HG03442 (cell line): ENCODE measurements around the gene MICOS13.

Experiments
- ATAC-seq: cut with Tn5 transposase; IDR thresholded peaks from one replicate; pipeline ENCODE4 v1.9.1; 2021; ENCODE audit warnings: mild to moderate bottlenecking, moderate library complexity; ENCODE audit not compliant: unreplicated experiment

The MICOS13 gene

DNA sequence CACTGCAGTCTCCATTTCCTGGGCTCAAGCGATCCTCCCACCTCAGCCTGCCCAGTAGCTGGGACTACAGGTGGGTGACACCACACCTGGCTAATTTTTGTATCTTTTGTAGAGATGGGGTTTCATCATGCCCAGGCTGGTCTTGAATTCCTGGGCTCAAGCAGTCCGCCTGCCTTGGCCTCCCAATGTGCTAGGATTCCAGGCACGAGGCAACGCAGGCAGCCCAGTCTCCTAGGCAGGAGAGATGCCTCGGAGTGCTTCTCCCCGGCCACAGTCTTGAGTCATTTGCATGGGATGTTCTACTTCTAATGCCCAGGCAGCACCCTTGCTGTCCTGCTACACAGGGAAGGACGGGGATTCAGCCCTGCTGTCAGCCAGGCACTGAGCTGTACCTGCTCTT lies 8.7 kb downstream of the MICOS13 start:
- ATAC-seq = no peak

DNA sequence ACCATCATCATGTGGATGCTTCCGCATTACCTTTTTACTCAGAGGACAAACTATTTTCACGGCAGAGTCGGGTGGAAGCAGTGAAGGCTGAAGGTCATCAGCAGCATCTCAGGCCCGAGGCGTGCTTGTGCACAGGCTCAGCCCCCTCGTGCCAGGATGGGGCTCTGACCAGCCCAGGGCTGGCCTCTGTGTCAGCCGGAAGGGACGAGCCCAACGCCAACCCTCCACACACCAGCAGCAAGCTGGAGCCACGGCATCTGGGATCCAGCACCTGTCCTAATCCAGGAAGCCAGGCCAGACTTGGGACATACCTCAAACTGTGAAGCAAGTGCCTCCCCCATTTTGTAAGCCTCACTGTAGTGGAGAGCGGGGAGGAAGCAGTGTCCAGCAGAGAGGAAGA lies 11.1 kb downstream of the MICOS13 start:
- no peak for ATAC-seq

DNA sequence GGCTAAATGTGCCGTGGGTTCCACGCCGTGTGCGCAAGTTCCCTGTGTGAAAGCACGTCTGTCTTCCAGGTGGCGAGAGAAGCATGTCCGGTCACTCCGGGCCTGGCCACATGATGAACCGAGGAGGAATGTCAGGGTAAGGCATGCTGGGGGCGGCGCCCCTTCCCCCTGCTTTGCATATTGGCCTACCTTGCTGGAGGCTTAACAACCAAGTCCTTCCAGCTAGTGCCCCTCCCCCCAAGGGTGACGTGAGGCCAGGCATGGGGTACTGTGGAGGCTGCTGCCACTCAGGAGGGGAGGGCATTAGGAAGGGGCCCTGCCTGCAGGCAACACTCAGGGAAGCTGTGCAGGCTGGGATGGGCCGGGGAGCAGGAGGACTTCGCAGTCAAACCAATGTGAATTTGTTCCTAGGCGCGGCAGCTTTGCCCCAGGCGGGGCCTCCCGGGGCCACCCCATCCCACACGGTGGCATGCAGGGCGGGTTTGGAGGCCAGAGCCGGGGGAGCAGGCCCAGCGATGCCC lies 12.5 kb downstream of the MICOS13 start:
- ATAC-seq = no peak

DNA sequence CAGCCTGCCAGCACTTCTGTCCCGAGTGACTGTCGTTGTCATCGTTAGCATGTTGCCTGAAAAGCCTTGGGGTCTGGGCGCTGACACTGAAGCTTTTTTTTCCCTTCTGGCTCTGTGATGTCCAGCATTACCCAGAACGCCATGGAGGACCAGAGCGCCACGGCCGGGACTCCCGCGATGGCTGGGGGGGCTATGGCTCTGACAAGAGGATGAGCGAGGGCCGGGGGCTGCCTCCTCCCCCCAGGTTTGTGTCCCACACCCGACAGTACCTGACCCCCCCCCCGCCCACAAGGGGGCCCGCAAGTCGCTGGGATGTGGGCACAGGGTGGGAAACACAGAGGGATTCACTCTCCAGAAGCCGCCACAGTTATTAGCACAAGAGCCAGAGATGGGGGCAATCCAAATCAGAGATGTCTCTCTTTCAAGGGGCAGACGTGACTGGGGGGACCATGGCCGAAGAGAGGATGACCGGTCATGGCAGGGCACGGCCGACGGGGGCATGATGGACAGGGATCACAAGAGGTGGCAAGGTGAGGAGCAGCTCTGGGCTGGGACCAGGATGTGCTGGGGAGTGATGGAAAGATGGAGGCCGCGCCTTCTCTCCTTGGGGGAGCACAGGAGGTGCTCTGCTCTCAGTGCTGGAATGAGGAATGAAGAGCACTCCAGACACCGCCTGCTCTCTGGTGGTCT lies 13.2 kb downstream of the MICOS13 start:
- no peak for ATAC-seq

DNA sequence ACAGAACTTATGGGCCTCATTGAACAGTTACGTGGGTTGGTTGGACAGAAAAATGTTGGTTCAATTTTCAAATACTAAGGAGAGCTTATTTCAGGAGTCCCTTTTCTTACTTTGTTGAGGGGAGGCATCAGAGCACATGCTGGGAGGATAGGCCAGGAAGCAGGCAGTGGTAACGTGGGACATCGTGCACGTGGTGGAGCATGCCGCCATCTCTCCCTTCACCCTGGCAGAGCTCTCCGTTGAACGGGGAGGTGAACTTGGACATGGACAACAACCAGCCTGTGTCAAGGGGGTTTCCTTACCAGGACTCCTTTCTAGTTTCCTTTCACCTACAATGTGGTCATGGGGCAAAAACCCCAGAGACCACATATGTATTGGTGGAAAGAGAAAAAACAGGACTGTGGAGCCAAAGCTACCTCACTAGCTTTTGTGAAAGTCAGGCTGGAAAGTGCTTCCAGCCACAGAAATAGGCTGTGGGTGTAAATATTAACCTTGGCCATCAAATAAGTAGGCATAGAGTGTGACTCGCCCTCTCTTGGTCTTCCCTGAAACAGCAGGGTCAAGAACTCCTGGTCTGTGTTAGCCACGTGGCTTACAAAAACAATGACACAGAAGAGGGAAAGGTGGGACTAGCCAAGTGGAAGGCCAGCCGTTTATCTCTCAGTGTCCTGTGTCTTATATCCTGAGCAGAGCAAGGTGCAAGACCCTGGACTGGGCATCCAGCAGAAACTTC lies 14.4 kb downstream of the MICOS13 start:
- ATAC-seq = no peak

DNA sequence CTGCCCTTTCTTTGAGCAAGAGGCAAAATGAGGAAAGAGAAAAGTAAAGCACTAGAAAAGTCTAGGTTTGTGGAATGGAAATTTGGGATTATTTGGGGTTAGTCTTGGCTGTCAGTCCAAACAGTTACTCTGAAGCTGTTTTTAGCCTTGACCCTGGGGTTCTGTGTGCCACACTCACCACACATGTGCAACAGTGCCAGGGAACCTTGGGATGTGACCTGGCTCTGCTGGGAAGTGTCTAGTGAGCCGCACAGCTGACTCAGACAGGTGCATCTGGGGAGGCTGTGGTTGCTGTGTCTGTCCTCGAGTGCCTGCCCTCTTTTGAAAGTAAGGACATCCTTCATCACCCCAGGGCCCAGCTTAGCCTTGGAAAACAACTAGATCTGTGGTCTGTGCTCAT lies 15.8 kb downstream of the MICOS13 start:
- ATAC-seq = no peak

DNA sequence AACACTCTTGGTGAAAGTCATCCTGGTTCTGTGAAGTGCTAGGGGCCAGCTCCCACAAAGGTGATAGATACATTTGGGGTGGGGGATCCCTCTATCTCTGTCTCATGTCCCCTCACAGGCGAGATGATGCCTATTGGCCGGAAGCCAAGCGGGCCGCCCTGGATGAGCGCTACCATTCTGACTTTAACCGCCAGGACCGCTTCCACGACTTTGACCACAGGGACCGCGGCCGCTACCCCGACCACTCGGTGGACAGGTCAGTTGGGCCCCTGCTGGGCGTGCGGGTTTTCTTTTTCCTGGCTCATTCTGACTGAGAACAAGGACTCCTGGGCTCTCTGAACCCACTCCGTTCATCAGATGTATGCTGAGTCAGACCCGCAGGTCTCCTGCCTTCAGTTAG lies 16.4 kb downstream of the MICOS13 start:
- no peak for ATAC-seq

DNA sequence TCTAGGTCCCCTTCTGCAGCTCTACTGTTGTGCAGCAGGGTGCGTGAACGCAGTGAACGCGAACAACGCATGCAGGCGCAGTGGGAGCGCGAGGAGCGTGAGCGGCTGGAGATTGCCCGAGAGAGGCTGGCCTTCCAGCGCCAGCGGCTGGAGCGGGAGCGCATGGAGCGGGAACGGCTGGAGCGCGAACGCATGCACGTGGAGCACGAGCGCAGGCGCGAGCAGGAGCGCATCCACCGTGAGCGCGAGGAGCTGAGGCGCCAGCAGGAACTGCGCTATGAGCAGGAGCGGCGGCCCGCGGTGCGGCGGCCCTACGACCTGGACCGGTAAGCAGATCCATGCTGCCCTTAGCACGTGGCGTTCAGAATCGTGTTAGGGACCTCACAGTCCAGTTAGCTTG lies 18.8 kb downstream of the MICOS13 start:
- no peak for ATAC-seq

DNA sequence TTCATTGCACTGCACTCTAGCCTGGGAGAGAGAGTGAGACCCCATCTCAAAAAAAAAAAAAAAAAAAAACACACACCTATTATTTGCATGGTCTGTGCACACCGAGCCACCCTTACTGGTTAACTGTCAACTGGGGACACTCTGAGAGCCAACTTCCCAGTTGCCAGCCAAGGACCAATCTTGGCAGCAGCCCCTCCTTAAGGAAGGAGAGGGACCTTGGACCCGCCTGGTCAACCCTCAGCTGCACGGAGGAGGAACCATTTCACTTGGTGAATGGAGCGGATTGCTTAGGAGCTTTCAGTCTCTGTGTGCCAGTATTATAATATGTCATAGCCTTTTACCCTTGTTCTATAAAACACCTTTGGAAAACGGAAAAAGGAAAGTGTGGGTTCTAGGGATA lies 24.9 kb downstream of the MICOS13 start:
- no peak for ATAC-seq

DNA sequence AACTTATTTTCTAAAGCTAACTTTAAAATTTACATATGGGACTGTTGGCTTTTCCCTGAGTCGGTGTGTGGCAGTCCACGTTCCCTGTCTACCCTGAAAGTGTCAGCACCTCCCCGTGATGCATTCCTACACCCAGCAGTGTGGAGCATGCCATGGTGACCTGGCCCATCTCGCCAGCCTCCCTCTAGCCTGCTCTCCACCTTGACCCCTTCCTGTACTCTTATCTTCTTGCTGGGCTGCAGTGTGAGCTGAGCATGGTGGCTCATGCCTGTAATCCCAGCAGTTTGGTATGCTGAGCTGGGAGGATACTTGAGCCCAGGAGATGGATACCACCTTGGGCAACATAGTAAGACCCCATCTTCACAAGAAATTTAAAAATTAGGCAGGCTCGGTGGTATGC lies 25.4 kb downstream of the MICOS13 start:
- no peak for ATAC-seq

DNA sequence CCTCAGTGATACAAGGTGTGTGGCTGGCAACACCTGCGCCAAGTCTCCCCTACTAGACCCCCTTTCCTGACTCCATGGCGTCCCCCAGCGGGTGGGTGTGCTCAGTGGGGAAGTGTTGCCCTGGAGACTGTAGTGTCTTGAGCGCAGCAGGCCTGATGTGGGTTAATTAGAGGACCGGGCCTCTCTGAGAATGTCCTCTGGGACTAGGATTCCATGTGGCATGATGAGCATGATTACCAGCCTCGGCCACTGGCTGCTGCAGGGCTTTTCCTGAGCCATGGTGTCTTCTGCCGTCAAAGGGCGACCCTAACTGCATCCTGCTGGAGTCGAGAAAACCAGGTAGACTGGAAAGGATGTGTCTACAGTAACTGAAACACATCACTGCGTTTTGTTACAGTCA lies 28.1 kb downstream of the MICOS13 start:
- no peak for ATAC-seq

DNA sequence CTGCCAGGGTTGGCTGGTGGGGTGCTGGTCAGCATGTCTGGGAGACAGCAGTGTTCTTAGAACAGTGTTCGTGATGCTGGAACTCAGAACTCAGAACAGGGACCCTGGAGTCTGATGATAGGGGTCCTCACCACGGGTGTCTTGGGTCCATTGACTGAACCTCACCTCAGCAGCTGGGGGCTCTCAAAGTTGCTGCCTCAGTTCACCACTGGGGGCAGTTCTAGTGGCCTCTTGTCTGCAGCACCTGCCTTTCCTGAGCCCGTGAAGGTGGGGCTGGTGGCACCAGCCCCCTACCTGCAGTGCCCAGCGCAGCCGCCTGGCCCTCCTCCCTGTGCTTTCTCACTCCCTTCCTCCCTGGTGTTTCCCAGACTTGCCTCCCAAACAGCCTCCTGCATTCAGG lies 29.0 kb downstream of the MICOS13 start:
- ATAC-seq = no peak

DNA sequence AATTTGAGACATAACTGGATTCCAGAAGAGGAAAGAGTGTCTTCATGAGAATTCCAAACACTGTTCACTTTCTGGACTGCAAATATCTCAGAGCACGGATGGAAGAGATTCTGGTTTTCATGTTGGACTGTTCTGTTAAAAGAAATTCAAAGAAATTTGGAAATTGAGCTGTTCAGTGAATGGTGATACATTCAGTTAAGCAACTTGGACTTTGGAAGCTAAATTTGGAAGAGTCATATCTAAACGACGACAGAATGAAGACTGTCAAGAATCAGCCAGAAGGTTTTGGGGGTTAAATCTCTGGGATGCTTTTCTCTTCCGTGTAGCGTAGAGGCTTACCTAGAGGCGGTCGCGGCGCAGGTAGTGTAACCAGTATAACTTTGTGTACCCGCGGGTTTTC lies 31.9 kb downstream of the MICOS13 start:
- ATAC-seq = no peak

DNA sequence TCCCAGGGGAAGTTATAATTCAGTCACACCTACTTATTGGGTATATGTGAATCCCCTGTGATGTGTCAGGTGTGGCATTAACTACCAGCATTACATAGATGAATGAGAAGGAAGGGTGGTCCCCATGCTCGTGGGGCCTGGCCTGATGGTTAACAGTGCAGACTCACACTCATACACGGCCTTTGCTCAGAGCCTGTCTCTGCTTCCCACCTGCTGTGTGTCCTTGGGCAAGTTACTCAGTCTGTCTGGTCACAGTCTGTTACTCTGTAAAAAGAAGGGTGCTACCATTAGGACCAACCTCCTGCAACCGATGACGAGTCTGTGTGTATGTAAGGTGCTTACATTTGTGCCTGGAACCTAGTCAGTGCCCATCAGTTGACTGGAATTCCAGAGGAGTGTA lies 33.6 kb downstream of the MICOS13 start:
- ATAC-seq = no peak

DNA sequence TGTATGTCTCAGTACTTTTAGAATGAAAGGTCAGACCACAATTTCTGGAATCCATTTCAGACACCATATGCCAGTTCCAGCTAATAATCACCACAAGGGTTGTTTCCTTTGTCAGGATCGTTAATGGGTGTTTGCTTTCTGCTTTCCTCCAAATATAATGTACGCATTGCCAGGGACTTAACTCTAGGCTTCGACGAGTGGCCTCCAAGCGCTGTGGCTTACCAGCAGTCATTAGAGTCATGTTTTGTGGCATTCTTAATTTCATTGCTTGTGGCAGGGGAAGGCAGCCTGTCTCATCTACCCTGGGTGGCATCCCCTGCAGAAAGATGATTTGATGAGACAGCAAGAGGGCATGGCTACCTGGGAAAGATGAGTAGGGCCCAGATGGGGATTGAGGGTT lies 34.9 kb downstream of the MICOS13 start:
- ATAC-seq = no peak

DNA sequence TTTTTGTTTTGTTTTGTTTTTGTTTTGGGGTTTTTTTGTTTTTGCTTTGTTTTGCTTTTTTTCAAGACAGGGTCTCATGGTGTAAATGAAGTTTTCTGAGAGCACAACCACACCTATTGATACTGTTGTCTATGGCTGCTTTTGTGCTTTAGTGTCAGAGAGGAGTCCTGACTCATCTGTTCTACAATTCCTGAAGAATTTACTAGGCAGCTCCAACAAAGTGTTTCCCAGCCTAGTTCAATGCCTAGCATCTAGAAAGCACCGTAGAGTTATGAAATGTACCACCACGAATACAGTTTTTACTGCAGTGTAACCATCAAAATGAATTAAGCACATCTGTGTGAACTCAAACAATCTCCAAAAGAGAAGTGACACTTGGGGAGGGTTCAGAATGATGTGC lies 36.3 kb downstream of the MICOS13 start:
- no peak for ATAC-seq

DNA sequence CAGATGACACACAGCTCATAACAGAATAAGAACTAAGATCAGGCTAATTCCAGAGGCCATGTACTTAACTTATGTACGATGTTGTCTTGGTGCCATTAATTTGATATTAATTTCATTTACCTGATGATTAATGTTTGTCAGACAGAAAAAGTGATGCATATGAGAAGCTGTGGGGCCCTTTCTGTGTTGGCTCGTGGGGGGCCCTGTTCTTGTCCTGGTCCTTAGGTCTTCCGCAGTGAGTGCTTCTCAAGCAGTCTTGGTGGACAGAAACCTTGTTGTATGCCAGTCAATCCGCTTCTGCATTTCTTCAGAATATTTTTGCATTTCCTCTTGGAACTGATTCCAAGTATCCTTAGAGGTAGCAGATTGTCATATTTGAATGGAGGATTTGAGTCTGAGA lies 37.3 kb downstream of the MICOS13 start:
- no peak for ATAC-seq

DNA sequence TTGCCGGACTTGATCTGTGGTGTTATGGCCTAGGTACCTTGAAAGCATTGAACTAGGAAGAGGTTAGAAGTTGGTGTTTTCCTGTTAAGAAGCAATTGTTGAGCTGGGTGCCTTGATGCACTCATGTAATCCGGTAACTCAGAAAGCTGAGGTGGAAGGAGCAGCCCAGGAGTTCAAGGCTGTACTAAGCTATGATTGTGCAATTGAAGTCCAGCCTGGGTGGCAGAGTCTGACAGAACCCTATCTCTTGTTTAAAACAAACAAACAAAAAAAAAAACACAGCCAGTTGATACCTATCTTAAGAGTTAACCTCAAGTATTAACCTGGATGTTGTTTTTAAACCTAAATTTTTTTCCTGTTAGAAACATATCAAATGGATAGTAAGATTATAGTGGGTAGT lies 38.1 kb downstream of the MICOS13 start:
- no peak for ATAC-seq

DNA sequence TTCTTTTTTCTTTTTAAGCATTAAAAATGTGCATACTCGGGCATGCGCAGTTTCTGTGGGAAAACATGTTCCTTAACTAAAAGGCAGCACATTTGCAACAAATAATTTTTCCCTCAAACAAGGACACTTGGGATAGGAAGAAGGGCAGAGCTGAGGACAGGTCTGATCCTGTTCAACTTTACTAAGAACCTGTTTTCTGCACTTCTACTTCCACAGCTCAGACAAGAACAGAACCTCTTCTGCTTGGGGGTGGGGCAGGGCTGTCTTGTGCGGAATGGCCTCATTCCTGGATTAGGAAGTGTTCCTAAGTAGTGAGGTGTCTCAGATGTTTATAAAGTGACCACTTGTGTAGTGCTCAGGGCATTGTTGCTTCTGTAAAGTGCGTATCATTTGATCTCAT lies 39.1 kb downstream of the MICOS13 start:
- ATAC-seq = no peak

DNA sequence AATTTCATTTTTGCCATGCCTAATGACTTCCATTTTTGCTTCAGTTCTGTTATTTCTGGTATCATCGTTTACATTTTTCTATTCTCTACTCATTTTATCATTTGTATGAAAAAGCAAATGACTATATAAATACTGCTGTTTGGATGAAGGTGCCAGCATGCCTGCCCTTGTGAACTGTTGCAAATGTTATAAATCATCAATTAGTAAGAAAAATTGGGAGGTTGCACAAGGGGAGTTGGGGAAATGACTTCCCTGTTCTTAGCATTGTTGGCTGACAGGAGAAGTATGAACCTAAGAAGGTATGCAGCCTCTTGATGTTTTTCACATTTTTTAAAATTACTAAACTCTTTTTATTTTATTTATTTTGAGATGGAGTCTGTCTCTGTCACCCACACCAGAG lies 42.3 kb downstream of the MICOS13 start:
- no peak for ATAC-seq

DNA sequence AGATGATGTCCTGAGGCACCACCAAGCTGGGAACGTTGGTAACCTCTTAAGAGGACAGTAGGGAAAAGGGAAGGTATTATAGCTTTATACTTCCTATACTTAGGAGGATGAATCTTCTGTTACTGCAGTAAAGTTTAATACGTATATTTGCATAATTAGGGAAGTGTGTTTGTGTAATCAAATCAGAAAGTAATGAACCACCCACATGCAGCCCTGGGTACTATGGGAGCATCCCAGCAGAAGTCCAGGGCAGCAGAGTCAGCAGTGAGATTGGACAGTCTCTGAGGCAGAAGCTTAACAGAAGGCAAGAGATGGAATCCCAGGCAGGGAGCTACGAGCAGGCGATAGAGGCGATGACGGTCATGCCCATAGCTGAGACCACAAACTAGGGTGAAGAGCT lies 44.9 kb downstream of the MICOS13 start:
- no peak for ATAC-seq

DNA sequence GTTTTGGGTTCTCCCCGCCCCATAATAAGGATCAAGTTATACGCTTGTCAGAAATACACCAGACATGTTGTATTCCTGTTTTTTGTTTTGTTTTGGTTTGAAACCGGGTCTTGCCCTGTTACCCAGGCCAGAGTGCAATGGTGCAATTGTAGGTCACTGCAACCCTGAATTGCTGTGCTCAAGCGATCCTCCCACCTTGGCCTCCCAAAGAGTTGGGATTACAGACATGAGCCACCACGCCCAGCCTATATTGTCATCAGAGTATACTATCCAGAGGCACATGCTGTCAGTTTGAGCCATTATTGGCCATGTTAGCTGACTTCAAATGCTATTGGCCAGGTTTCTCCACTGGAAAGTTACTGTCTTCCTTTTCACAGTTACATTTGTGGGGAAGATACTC lies 47.7 kb downstream of the MICOS13 start:
- ATAC-seq = no peak

DNA sequence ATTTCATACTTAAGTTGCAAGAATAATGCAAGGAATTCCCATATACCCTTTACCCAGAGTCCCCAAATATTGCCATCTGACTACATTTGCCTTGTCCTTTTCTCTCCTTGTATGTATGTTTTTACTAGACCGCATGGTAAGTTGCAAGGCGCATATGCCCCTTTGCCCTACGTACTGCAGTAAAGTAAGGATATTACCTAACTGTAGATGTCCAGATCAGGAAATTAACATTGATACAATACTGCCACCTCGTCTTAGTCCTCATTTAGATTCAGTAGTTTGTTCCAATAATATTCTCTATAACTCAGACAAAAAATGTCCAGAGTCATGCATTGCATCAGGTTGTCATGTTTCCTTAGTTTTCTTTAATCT lies 48.1 kb downstream of the MICOS13 start:
- ATAC-seq = no peak
